H1 (cell line): Measurements from ENCODE around the gene ZNF576. TPM values are rescaled to one million over a fixed set of nuclear protein-coding genes. Genes with fewer than 3 reads are reported as not detected.

ENCODE experiments used
- CTCF ChIA-PET: fragments of 300-600 bp; sonication (Branson Sonifier 250); formaldehyde crosslinking; loops from one replicate; lab custom pipeline; 2021; ENCODE audit not compliant: partially characterized antibody; lab: Charles Lee
- POLR2A ChIA-PET: fragments of 300-600 bp; sonication (Branson Sonifier 250); formaldehyde crosslinking; loops from one replicate; lab custom pipeline; 2021; ENCODE audit warnings: inconsistent platforms; ENCODE audit not compliant: partially characterized antibody; lab: Charles Lee
- DNase-seq, 2 experiments: peaks; one replicate each; pipeline versions ENCODE4 v3.0.0 to v3.0.0-alpha.2; 2010 to 2022; ENCODE audit warnings: low spot score in 2 of 2, low read depth in 1 of 2, mixed read lengths in 1 of 2
- FAIRE-seq: peaks from 2 replicates; lab custom pipeline; 2011; peaks lifted over from hg19 to GRCh38; lab: Jason Lieb, UNC
- H2AFZ ChIP-seq: 2 replicates; pipeline ENCODE4 v1.8.1; 2012; ENCODE audit warnings: low read length, inconsistent platforms
- H2AK5ac ChIP-seq: 2 replicates; pipeline ENCODE4 v1.6.1; 2013; ENCODE audit warnings: low read depth, low read length
- H2BK120ac ChIP-seq: replicated peaks from 2 replicates; pipeline ENCODE3; 2013; ENCODE audit warnings: low read depth, low read length, inconsistent platforms
- H2BK12ac ChIP-seq: 2 replicates; pipeline ENCODE4 v1.6.1; 2013; ENCODE audit warnings: low read depth, low read length
- H2BK15ac ChIP-seq: 2 replicates; pipeline ENCODE4 v1.6.1; 2013; ENCODE audit warnings: low read length
- H2BK20ac ChIP-seq: 2 replicates; pipeline ENCODE4 v1.6.1; 2013; ENCODE audit warnings: low read length
- H2BK5ac ChIP-seq: 2 replicates; pipeline ENCODE4 v1.6.1; 2013; ENCODE audit warnings: low read depth, low read length
- H3K14ac ChIP-seq: 2 replicates; pipeline ENCODE4 v1.6.1; 2013; ENCODE audit warnings: inconsistent platforms; ENCODE audit not compliant: insufficient read length
- H3K18ac ChIP-seq: 2 replicates; pipeline ENCODE4 v1.6.1; 2013; ENCODE audit warnings: low read length; ENCODE audit errors: extremely low read depth
- H3K23ac ChIP-seq: 2 replicates; pipeline ENCODE4 v1.6.1; 2013; ENCODE audit warnings: inconsistent platforms; ENCODE audit not compliant: insufficient read length
- H3K23me2 ChIP-seq: 2 replicates; pipeline ENCODE4 v1.6.1; 2013; ENCODE audit warnings: low read depth, low read length
- H3K27ac ChIP-seq: 2 replicates; pipeline ENCODE4 v1.6.1; 2011; ENCODE audit warnings: low read depth, low read length, inconsistent platforms
- H3K27me3 ChIP-seq, 4 experiments: replicated peaks in 1 of 4; 1 replicate in 1 of 4; 2 replicates in 3 of 4; pipeline versions ENCODE4 v1.6.1 to v1.8.1; 2011 to 2013; ENCODE audit warnings: low read length in 3 of 4, mild to moderate bottlenecking in 3 of 4, inconsistent platforms in 2 of 4, mixed read lengths in 2 of 4, moderate library complexity in 1 of 4; ENCODE audit not compliant: control insufficient read depth in 3 of 4, insufficient read depth in 3 of 4; ENCODE audit errors: extremely low read depth in 1 of 4
- H3K36me3 ChIP-seq, 4 experiments: 2 replicates each; pipeline versions ENCODE4 v1.6.1 to v1.8.1; 2011 to 2013; ENCODE audit warnings: mild to moderate bottlenecking in 4 of 4, low read length in 3 of 4, moderate library complexity in 2 of 4, control low read depth in 1 of 4, inconsistent platforms in 1 of 4; ENCODE audit not compliant: insufficient read depth in 4 of 4, control insufficient read depth in 2 of 4
- H3K4ac ChIP-seq: replicated peaks from 2 replicates; pipeline ENCODE3; 2013; ENCODE audit warnings: low read length, low read depth, mixed read lengths, inconsistent platforms; ENCODE audit not compliant: insufficient read length
- H3K4me1 ChIP-seq, 4 experiments: replicated peaks in 1 of 4; 1 replicate in 1 of 4; 2 replicates in 3 of 4; pipeline versions ENCODE4 v1.6.1 to v1.8.1; 2011 to 2013; ENCODE audit warnings: low read length in 3 of 4, inconsistent platforms in 2 of 4, mixed read lengths in 1 of 4; ENCODE audit not compliant: insufficient read depth in 4 of 4, control insufficient read depth in 3 of 4
- H3K4me2 ChIP-seq, 2 experiments: 2 replicates each; pipeline versions ENCODE4 v1.6.1 to v1.8.1; 2011 to 2013; ENCODE audit warnings: low read depth in 2 of 2, low read length in 2 of 2, control low read depth in 1 of 2, inconsistent platforms in 1 of 2, mild to moderate bottlenecking in 1 of 2; ENCODE audit not compliant: insufficient read depth in 1 of 2
- H3K4me3 ChIP-seq, 4 experiments: fragments of 200-600, 300-600 bp in 1 of 4; sonication (generic), shearing (Covaris generic), sonication (Bioruptor Twin) in 1 of 4; 2 replicates each; pipeline versions ENCODE4 v1.5.1 to v1.8.1; 2011 to 2016; ENCODE audit warnings: low read length in 4 of 4, low read depth in 3 of 4, control low read depth in 2 of 4, inconsistent platforms in 2 of 4, mild to moderate bottlenecking in 2 of 4, mixed read lengths in 1 of 4, moderate library complexity in 1 of 4; ENCODE audit not compliant: insufficient read depth in 2 of 4; ENCODE audit errors: extremely low read depth in 1 of 4
- H3K56ac ChIP-seq: replicated peaks from 2 replicates; pipeline ENCODE3; 2013; ENCODE audit warnings: low read depth, mild to moderate bottlenecking, mixed read lengths, low read length, inconsistent platforms; ENCODE audit not compliant: insufficient read length
- H3K79me1 ChIP-seq: 2 replicates; pipeline ENCODE4 v1.6.1; 2013; ENCODE audit warnings: low read depth, low read length, control low read depth
- H3K79me2 ChIP-seq, 2 experiments: 2 replicates each; pipeline versions ENCODE4 v1.6.1 to v1.8.1; 2012 to 2013; ENCODE audit warnings: low read length in 2 of 2, mild to moderate bottlenecking in 2 of 2, inconsistent platforms in 1 of 2; ENCODE audit not compliant: insufficient read depth in 2 of 2, control insufficient read depth in 1 of 2
- H3K9ac ChIP-seq, 4 experiments: replicated peaks in 1 of 4; 1 replicate in 1 of 4; 2 replicates in 3 of 4; pipeline versions ENCODE4 v1.6.1 to v1.8.1; 2011 to 2013; ENCODE audit warnings: low read depth in 3 of 4, low read length in 3 of 4, control low read depth in 2 of 4, mild to moderate bottlenecking in 2 of 4, moderate library complexity in 2 of 4, inconsistent platforms in 1 of 4; ENCODE audit errors: extremely low read depth in 1 of 4
- H3K9me3 ChIP-seq, 2 experiments: 2 replicates each; pipeline versions ENCODE4 v1.6.1 to v1.8.1; 2012 to 2013; ENCODE audit warnings: mild to moderate bottlenecking in 2 of 2, moderate library complexity in 2 of 2, control low read depth in 1 of 2, inconsistent platforms in 1 of 2, low read depth in 1 of 2, low read length in 1 of 2, mixed read lengths in 1 of 2; ENCODE audit not compliant: insufficient read depth in 2 of 2
- H4K20me1 ChIP-seq, 2 experiments: replicated peaks in 1 of 2; 2 replicates each; pipeline versions ENCODE3 to v1.8.1; 2011 to 2013; ENCODE audit warnings: inconsistent platforms in 2 of 2, low read length in 2 of 2, mild to moderate bottlenecking in 1 of 2; ENCODE audit not compliant: insufficient read depth in 2 of 2, control insufficient read depth in 1 of 2
- H4K5ac ChIP-seq: 2 replicates; pipeline ENCODE4 v1.6.1; 2013; ENCODE audit warnings: low read length, low read depth, mixed read lengths, inconsistent platforms; ENCODE audit not compliant: insufficient read length
- H4K8ac ChIP-seq: 2 replicates; pipeline ENCODE4 v1.8.0; 2013; ENCODE audit warnings: mild to moderate bottlenecking, moderate library complexity, low read length, inconsistent platforms; ENCODE audit not compliant: insufficient read depth; ENCODE audit errors: extremely low read depth
- H4K91ac ChIP-seq: replicated peaks from 2 replicates; pipeline ENCODE3; 2013; ENCODE audit warnings: low read length, mixed read lengths, inconsistent platforms; ENCODE audit not compliant: insufficient read length
- ATF2 ChIP-seq: IDR thresholded peaks from 2 replicates; pipeline ENCODE4 v1.6.1; 2012; ENCODE audit warnings: low read length, inconsistent platforms
- BACH1 ChIP-seq: IDR thresholded peaks from 2 replicates; pipeline ENCODE4 v1.6.1; 2012; ENCODE audit warnings: low read length, improper control_type of control experiment
- EP300 ChIP-seq, 2 experiments: IDR thresholded peaks; 1 replicate in 1 of 2; 2 replicates in 1 of 2; pipeline ENCODE4 v1.6.1; 2011 to 2012; ENCODE audit warnings: low read depth in 2 of 2, low read length in 2 of 2, mild to moderate bottlenecking in 2 of 2, borderline replicate concordance in 1 of 2, inconsistent platforms in 1 of 2, moderate library complexity in 1 of 2
- EZH2 ChIP-seq: fragments of 200-600 bp; sonication (generic); IDR thresholded peaks from 2 replicates; pipeline ENCODE4 v1.7.1; 2012; ENCODE audit warnings: low read depth, mild to moderate bottlenecking, moderate library complexity, low read length, inconsistent platforms; ENCODE audit not compliant: severe bottlenecking
- JUND ChIP-seq: IDR thresholded peaks from 2 replicates; pipeline ENCODE4 v1.6.1; 2011; ENCODE audit warnings: mild to moderate bottlenecking, improper control_type of control experiment, low read length
- KDM5A ChIP-seq: fragments of 200-600 bp; IDR thresholded peaks from 2 replicates; pipeline ENCODE4 v1.7.1; 2012; ENCODE audit warnings: mild to moderate bottlenecking, low read length, inconsistent platforms, mixed read lengths
- MAFK ChIP-seq: IDR thresholded peaks from 2 replicates; pipeline ENCODE4 v1.6.1; 2012; ENCODE audit warnings: low read depth, mild to moderate bottlenecking, improper control_type of control experiment, low read length
- POLR2AphosphoS5 ChIP-seq: IDR thresholded peaks from 2 replicates; pipeline ENCODE4 v1.6.1; 2011; ENCODE audit warnings: low read depth, low read length
- RFX5 ChIP-seq: IDR thresholded peaks from 2 replicates; pipeline ENCODE4 v1.6.1; 2011; ENCODE audit warnings: low read depth, low read length, improper control_type of control experiment, borderline replicate concordance
- ZNF274 ChIP-seq: IDR thresholded peaks from 2 replicates; pipeline ENCODE4 v1.7.0; 2012; ENCODE audit warnings: low read length, borderline replicate concordance; ENCODE audit errors: extremely low read depth
- WGBS, 2 experiments: shearing (Covaris generic) in 1 of 2; methylation state at CpG; one replicate each; pipeline versions ENCODE4 v1.1.6 to v1.1.7; 2013 to 2015; ENCODE audit warnings: low lambda C conversion rate in 2 of 2, mixed read lengths in 2 of 2, inconsistent platforms in 1 of 2, low coverage in 1 of 2, missing lambda C conversion rate in 1 of 2; ENCODE audit not compliant: insufficient replicate concordance in 2 of 2, insufficient coverage in 1 of 2, insufficient read length in 1 of 2; ENCODE audit errors: extremely low coverage in 1 of 2, missing lambda C conversion rate in 1 of 2; 5-methylcytosine and 5-hydroxymethylcytosine counted together
- polyA plus RNA-seq, 7 experiments: library from polyadenylated mRNA; depleted of rRNA in 3 of 7; stranded (reverse) in 5 of 7; unstranded in 2 of 7; fragments of >200 nt in 5 of 7; fragments of 200-250 nt in 2 of 7; gene quantifications; 1 replicate in 5 of 7; 2 replicates in 1 of 7; 4 replicates in 1 of 7; pipeline versions ENCODE4 v1.2.1 to v1.2.3, GENCODE V29; 2011 to 2013; ENCODE audit warnings: missing spikeins in 2 of 7, mixed read lengths in 2 of 7
- total RNA-seq: library from RNA; stranded (reverse); fragmentation: NEBNext Ultra II Directional; extraction: Animal tissue kit (Norgen Biotek cat#: 25700); gene quantifications from 2 replicates; pipeline ENCODE4 v1.2.1, GENCODE V29; 2021

Gene ZNF576
- total and polyA plus RNA-seq, 2 of the 8 experiments (the other 6 are each of a cell fraction or from before 2014, with no cell fraction given), result 13.6 to 32.4 TPM

DNA sequence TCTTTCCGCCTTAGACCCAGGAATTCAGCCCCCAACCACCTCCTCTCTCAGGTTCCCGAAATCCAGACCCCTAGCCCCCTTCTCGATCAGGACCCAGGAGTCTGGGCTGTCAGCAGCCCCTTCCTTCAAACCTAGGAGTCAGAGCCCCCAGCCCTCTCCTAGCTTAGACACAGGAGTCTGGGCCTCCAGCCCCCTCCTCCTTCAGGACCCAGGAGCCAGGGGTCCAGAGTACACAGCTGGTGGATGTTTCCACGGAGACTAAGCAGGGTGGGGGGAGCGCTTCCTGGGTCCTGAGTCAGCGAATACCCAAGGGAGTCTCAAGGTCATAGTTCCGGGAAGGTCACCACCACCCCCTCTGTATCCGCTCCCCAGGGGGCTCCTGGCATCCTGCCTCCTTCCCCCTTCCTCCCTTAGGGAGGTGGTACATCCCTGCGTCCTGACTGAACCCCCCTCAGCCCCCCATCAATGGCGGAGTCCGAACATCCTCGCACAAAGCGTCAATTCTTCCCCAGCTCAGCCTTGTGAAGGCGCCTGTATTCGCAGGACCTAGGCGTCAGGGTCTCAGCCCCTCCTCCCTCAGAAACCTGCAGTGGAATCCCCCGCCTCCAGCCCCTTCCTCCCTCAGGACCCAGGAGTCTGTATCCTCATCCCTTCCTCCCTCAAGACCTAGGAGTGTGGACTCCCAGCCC is 38.6 kb downstream of the ZNF576 start:
- DNase-seq (peak in 1 of 2 experiments; percentile 68), FAIRE-seq (no peak)
- H4K5ac ChIP-seq, result peak overlapping the region; percentile 9
- peaks cover 3 to 4% of the 10 kb centered on the region in 2 experiments for H4K20me1 ChIP-seq
- H2BK5ac ChIP-seq, result peak overlapping the region; percentile 66; the same call in 1 of the 2 replicates
- H3K23ac ChIP-seq, result no peak overlapping the region
- H4K8ac ChIP-seq, result peak overlapping the region; percentile 84
- H2BK20ac ChIP-seq, result no peak overlapping the region
- no peak overlapping the region for H2BK12ac ChIP-seq
- H3K79me2 ChIP-seq, result no peaks in the 10 kb centered on the region
- peak overlapping the region; percentile 19 for H3K56ac ChIP-seq
- H3K4me2 ChIP-seq, result peak overlapping the region; percentile 81 to 91
- H3K4ac ChIP-seq, result no peak overlapping the region
- H3K4me1 ChIP-seq, result peaks cover 9 to 25% (median 18%) of the 10 kb centered on the region in 4 experiments
- H2BK15ac ChIP-seq, result no peak overlapping the region
- peaks cover 5 to 28% (median 17%) of the 10 kb centered on the region in 4 experiments for H3K27me3 ChIP-seq
- no peak overlapping the region for H4K91ac ChIP-seq
- CTCF ChIA-PET, result interaction anchor here (1.2 to 3.5 kb wide), 4 partner anchors 10 to 80 kb away, joined by 3 to 22 read pairs (median 4); no protein-coding TSS in a partner anchor
- peak overlapping the region; percentile 43 to 66 (median 59) for H3K4me3 ChIP-seq
- H3K23me2 ChIP-seq, result peaks cover 17% of the 10 kb centered on the region
- H3K14ac ChIP-seq, result no peak overlapping the region
- H3K79me1 ChIP-seq, result peaks cover 2% of the 10 kb centered on the region; the same call in 1 of the 2 replicates
- POLR2A ChIA-PET, result interaction anchor here (0.7 to 2.0 kb wide), 8 partner anchors 9 to 100 kb away, joined by 3 to 9 read pairs (median 4); no protein-coding TSS in a partner anchor
- H3K9ac ChIP-seq, result peak overlapping the region in 3 of 4 experiments; percentile 54 to 71 (median 65); a peak in 5 of 7 replicates
- H2BK120ac ChIP-seq, result no peak overlapping the region
- no peaks in the 10 kb centered on the region for H3K9me3 ChIP-seq
- WGBS, 2 experiments, result 8% methylated on average over 9 of the region's 17 CpGs; no CpG with 5 or more reads in 1 of the 2 experiments
- no peak overlapping the region; the same call in 1 of the 2 replicates for H2AFZ ChIP-seq
- no peaks in the 10 kb centered on the region for H3K36me3 ChIP-seq
- H2AK5ac ChIP-seq, result no peak overlapping the region
- H3K18ac ChIP-seq, result peak overlapping the region; percentile 48
- no peak overlapping the region for H3K27ac ChIP-seq
- peak; percentile 78 for TF ChIP-seq JUND
- TF ChIP-seq POLR2AphosphoS5, result 0 out of 2 replicates have a peak, but pooled peaks have one; percentile 36
- TF ChIP-seq ZNF274, result no peak
- no peak for TF ChIP-seq EP300 (IDR thresholded peaks at IDR 0.05; ENCODE audit: borderline replicate concordance in 1 of 2, low read depth in 2 of 2, low read length in 2 of 2)
- peak; percentile 39; the same call in 1 of the 2 replicates for TF ChIP-seq MAFK
- TF ChIP-seq BACH1, result no peak
- no peak for TF ChIP-seq KDM5A
- TF ChIP-seq RFX5, result no peak
- no peak for TF ChIP-seq ATF2
- no peak for TF ChIP-seq EZH2
